ENCODE measurements around the gene FBXO39.

- TF ChIP-seq EZH2 (IDR thresholded peaks at IDR 0.05; ENCODE audit: borderline replicate concordance, insufficient read depth, low read depth, low read length, poor library complexity, severe bottlenecking) (no peak), CTCF (IDR thresholded peaks at IDR 0.05) (peak; percentile 34)
These were observed 24.5 kb downstream of the FBXO39 start for GRCh38 chr17:6800422-6801027.

Measured in B cell (primary cell).